ENCODE results near the gene HENMT1.
A peak's percentile ranks its signal among the peaks of the same experiment; 100 is the strongest.
"Not testable (repeated sequence)": the region's sequence is repeated elsewhere in the genome, so short reads cannot be mapped to it uniquely, and the experiment has no call there.

Gene HENMT1

DNA sequence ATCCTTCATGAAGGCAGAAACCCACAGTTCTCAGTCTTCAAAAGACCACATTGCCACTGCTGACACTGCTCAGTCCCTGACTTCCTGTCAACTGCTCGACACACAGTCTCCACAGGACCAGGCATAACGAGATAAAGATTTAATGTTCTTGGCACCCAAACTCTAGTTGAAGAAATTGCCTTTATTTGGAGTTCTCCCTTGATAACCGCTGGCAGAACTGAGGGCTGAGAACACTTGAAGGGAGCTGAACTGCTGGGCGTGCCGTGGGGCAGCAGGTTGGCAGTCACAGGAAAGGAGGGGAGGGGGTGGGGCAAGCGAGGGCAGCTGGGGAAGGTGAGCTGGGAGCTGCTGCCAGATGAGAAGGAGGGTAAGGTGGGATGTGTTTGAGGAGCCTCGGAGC lies 15.9 kb downstream of the HENMT1 start:
- no peak overlapping the region for H3K27ac ChIP-seq
- H2AFZ ChIP-seq: no peak overlapping the region
- H3K9ac ChIP-seq: no peak overlapping the region
- TF ChIP-seq, protein P1, sequence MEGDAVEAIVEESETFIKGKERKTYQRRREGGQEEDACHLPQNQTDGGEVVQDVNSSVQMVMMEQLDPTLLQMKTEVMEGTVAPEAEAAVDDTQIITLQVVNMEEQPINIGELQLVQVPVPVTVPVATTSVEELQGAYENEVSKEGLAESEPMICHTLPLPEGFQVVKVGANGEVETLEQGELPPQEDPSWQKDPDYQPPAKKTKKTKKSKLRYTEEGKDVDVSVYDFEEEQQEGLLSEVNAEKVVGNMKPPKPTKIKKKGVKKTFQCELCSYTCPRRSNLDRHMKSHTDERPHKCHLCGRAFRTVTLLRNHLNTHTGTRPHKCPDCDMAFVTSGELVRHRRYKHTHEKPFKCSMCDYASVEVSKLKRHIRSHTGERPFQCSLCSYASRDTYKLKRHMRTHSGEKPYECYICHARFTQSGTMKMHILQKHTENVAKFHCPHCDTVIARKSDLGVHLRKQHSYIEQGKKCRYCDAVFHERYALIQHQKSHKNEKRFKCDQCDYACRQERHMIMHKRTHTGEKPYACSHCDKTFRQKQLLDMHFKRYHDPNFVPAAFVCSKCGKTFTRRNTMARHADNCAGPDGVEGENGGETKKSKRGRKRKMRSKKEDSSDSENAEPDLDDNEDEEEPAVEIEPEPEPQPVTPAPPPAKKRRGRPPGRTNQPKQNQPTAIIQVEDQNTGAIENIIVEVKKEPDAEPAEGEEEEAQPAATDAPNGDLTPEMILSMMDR (IDR thresholded peaks at IDR 0.05): no peak
- H3K4me3 ChIP-seq (ENCODE audit: low read depth, low read length): no peak overlapping the region
- no peaks in the 10 kb centered on the region for H3K36me3 ChIP-seq (ENCODE audit: control insufficient read depth, insufficient read depth, low read length)
- no peaks in the 10 kb centered on the region for H3K27me3 ChIP-seq (ENCODE audit: control insufficient read depth, insufficient read depth, low read length)
- no peak overlapping the region for H3K4me2 ChIP-seq (ENCODE audit: low read length)
- no peaks in the 10 kb centered on the region for H3K4me1 ChIP-seq
- H3K9me3 ChIP-seq (ENCODE audit: control insufficient read depth, low read length): no peaks in the 10 kb centered on the region
- no peaks in the 10 kb centered on the region for H3K79me2 ChIP-seq

GRCh38 chr1:108643492-108644335 lies 17.2 kb downstream of the HENMT1 start:
- no peak overlapping the region for H3K27ac ChIP-seq
- no peaks in the 10 kb centered on the region for H3K27me3 ChIP-seq (ENCODE audit: control insufficient read depth, insufficient read depth, low read length)
- H3K9ac ChIP-seq: no peak overlapping the region
- H3K4me2 ChIP-seq (ENCODE audit: low read length): no peak overlapping the region
- H3K4me3 ChIP-seq (ENCODE audit: low read depth, low read length): no peak overlapping the region
- no peaks in the 10 kb centered on the region for H3K4me1 ChIP-seq
- H3K9me3 ChIP-seq (ENCODE audit: control insufficient read depth, low read length): no peaks in the 10 kb centered on the region
- no peak overlapping the region for H2AFZ ChIP-seq
- TF ChIP-seq, protein P1 (IDR thresholded peaks at IDR 0.05): peak; percentile 43
- no peaks in the 10 kb centered on the region for H3K36me3 ChIP-seq (ENCODE audit: control insufficient read depth, insufficient read depth, low read length)
- no peaks in the 10 kb centered on the region for H3K79me2 ChIP-seq

DNA sequence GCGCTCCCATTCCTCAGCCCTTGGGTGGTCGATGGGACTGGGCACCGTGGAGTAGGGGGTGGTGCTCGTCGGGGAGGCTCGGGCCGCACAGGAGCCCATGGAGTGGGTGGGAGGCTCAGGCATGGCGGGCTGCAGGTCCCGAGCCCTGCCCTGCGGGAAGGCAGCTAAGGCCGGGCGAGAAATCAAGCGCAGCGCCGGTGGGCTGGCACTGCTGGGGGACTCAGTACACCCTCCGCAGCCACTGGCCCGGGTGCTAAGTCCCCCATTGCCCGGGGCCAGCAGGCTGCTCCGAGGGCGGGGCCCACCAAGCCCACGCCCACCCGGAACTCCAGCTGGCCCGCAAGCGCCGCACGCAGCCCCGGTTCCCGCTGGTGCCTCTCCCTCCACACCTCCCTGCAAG lies 20.0 kb downstream of the HENMT1 start:
- H3K27me3 ChIP-seq (ENCODE audit: control insufficient read depth, insufficient read depth, low read length); H3K27ac ChIP-seq: not testable (repeated sequence)

GRCh38 chr1:108639899-108640560 lies 20.9 kb downstream of the HENMT1 start:
- H3K9ac ChIP-seq: no peak overlapping the region
- H3K27me3 ChIP-seq (ENCODE audit: control insufficient read depth, insufficient read depth, low read length): no peaks in the 10 kb centered on the region
- H3K4me1 ChIP-seq: no peaks in the 10 kb centered on the region
- no peak overlapping the region for H2AFZ ChIP-seq
- H3K27ac ChIP-seq: no peak overlapping the region
- no peak overlapping the region for H3K4me3 ChIP-seq (ENCODE audit: low read depth, low read length)
- no peaks in the 10 kb centered on the region for H3K36me3 ChIP-seq (ENCODE audit: control insufficient read depth, insufficient read depth, low read length)
- TF ChIP-seq, protein P1 (IDR thresholded peaks at IDR 0.05): no peak
- H3K79me2 ChIP-seq: no peaks in the 10 kb centered on the region
- H3K9me3 ChIP-seq (ENCODE audit: control insufficient read depth, low read length): no peaks in the 10 kb centered on the region
- H3K4me2 ChIP-seq (ENCODE audit: low read length): no peak overlapping the region

More for the DNA sequence above, 20.0 kb downstream of the HENMT1 start:
- H3K79me2 ChIP-seq; H3K9me3 ChIP-seq (ENCODE audit: control insufficient read depth, low read length); H3K9ac ChIP-seq; H2AFZ ChIP-seq; H3K4me1 ChIP-seq; H3K36me3 ChIP-seq (ENCODE audit: control insufficient read depth, insufficient read depth, low read length); H3K4me2 ChIP-seq (ENCODE audit: low read length); H3K4me3 ChIP-seq (ENCODE audit: low read depth, low read length): not testable (repeated sequence)

DNA sequence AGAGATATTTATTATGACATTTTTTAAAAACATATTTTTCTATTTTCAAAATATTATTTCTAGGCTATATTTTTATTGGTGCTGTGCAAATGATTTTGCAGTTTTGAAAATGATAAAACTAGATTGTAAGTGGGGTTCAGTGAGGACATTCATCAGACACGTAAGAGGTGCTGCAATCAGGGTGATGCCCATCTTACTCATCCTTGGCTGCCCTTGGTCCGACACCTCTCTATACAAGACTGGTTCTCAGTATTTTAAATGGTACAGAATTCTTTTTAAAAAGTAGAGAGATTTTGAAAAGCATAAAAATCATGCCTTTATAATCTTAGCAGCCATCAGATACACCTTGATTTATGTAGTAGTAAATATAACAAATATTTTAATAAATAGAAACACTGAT lies 24.0 kb downstream of the HENMT1 start:
- Histone ChIP-seq H3K79me2 (no peaks in the 10 kb centered on the region), H3K4me3 (ENCODE audit: low read depth, low read length) (no peak overlapping the region), H3K9me3 (ENCODE audit: control insufficient read depth, low read length) (no peaks in the 10 kb centered on the region), H3K27ac (no peak overlapping the region), H3K4me1 (no peaks in the 10 kb centered on the region), H3K27me3 (ENCODE audit: control insufficient read depth, insufficient read depth, low read length) (no peaks in the 10 kb centered on the region), H3K4me2 (ENCODE audit: low read length) (no peak overlapping the region), H2AFZ (no peak overlapping the region), H3K9ac (no peak overlapping the region), H3K36me3 (ENCODE audit: control insufficient read depth, insufficient read depth, low read length) (no peaks in the 10 kb centered on the region)
- TF ChIP-seq, protein P1 (IDR thresholded peaks at IDR 0.05): no peak
